ENCODE measurements around the gene PNLIP.

- TF ChIP-seq CTCF (IDR thresholded peaks at IDR 0.05) (no peak), POLR2A (IDR thresholded peaks at IDR 0.05) (no peak)
Measured at GRCh38 chr10:116566932-116567331, 21.2 kb downstream of the PNLIP start.
